K562 (cell line): ENCODE data around the gene PSMG3. TPM values are rescaled to one million over a fixed set of nuclear protein-coding genes. Genes with fewer than 3 reads are reported as not detected.

Experiments
- ATAC-seq: fragments of 200-7000 bp; cut with Tn5 transposase; 3 replicates; pipeline ENCODE4 v1.9.1; 2020; ENCODE audit warnings: moderate library complexity
- BruUV-seq: library from RNA; stranded (reverse); fragments of 400-500 nt; replicated peaks from 2 replicates; lab custom pipeline; 2021; lab: Mats Ljungman, UMichigan
- CTCF ChIA-PET: fragments of 300-600 bp; formaldehyde crosslinking; extraction: SDS; loops from one replicate; lab custom pipeline; 2021; ENCODE audit warnings: low intra/inter-chr PET ratio; lab: Yijun Ruan, JAX
- POLR2A ChIA-PET: fragments of 300-600, 350-650 bp; sonication (Branson Sonifier 250); formaldehyde crosslinking; extraction: SDS; loops from one replicate; lab custom pipeline; 2021; ENCODE audit warnings: antibody characterized with exemption, inconsistent platforms; lab: Yijun Ruan, JAX
- DNase-seq, 4 experiments: peaks; one replicate each; pipeline versions ENCODE4 v3.0.0 to v3.0.0-alpha.2; 2011 to 2018; ENCODE audit warnings: low spot score in 3 of 4, mixed read lengths in 3 of 4; ENCODE audit errors: extremely low read depth in 1 of 4
- FAIRE-seq: peaks from 2 replicates; lab custom pipeline; 2011; peaks lifted over from hg19 to GRCh38; lab: Jason Lieb, UNC
- H2AFZ ChIP-seq: 2 replicates; pipeline ENCODE4 v1.6.0; 2011; ENCODE audit warnings: low read depth, low read length, control low read depth, inconsistent platforms
- H3K27ac ChIP-seq: fragments of 200-600 bp; 3 replicates; pipeline ENCODE4 v1.8.0; 2011; ENCODE audit warnings: low read depth, mild to moderate bottlenecking, control low read depth, inconsistent platforms, low read length, moderate library complexity, mixed read lengths; ENCODE audit errors: extremely low read depth
- H3K27me3 ChIP-seq, 2 experiments: fragments of 300-600 bp in 1 of 2; 2 replicates in 1 of 2; 3 replicates in 1 of 2; pipeline versions ENCODE4 v1.6.0 to v1.8.0; 2011; ENCODE audit warnings: inconsistent platforms in 2 of 2, low read length in 2 of 2, mild to moderate bottlenecking in 1 of 2, mixed read lengths in 1 of 2, moderate library complexity in 1 of 2; ENCODE audit not compliant: control insufficient read depth in 2 of 2, insufficient read depth in 2 of 2
- H3K36me3 ChIP-seq: fragments of 300-600 bp; 3 replicates; pipeline ENCODE4 v1.8.0; 2011; ENCODE audit warnings: mild to moderate bottlenecking, low read length, inconsistent platforms; ENCODE audit not compliant: control insufficient read depth, insufficient read depth
- H3K4me1 ChIP-seq, 2 experiments: fragments of 200-600 bp in 1 of 2; replicated peaks in 1 of 2; 2 replicates in 1 of 2; 3 replicates in 1 of 2; pipeline versions ENCODE4 v1.5.1 to v1.8.0; 2011; ENCODE audit warnings: inconsistent platforms in 2 of 2, low read length in 2 of 2, mild to moderate bottlenecking in 1 of 2, mixed read lengths in 1 of 2, moderate library complexity in 1 of 2; ENCODE audit not compliant: control insufficient read depth in 2 of 2, insufficient read depth in 2 of 2
- H3K4me2 ChIP-seq: 2 replicates; pipeline ENCODE4 v1.6.1; 2011; ENCODE audit warnings: low read length, control low read depth, inconsistent platforms, mixed read lengths; ENCODE audit not compliant: insufficient read depth
- H3K4me3 ChIP-seq: fragments of 200-600 bp; sonication (generic), shearing (Covaris generic); 2 replicates; pipeline ENCODE4 v1.5.1; 2016; ENCODE audit warnings: control low read depth, inconsistent platforms
- H3K79me2 ChIP-seq: fragments of 200-600 bp; 3 replicates; pipeline ENCODE4 v1.8.0; 2011; ENCODE audit warnings: low read length, inconsistent platforms; ENCODE audit not compliant: control insufficient read depth, insufficient read depth
- H3K9ac ChIP-seq, 2 experiments: 2 replicates each; pipeline versions ENCODE4 v1.6.0 to v1.6.1; 2011; ENCODE audit warnings: low read depth in 2 of 2, low read length in 2 of 2, control low read depth in 1 of 2, inconsistent platforms in 1 of 2, mild to moderate bottlenecking in 1 of 2, mixed read lengths in 1 of 2; ENCODE audit not compliant: insufficient read depth in 1 of 2
- H3K9me1 ChIP-seq: one replicate; pipeline ENCODE4 v1.6.0; 2011; ENCODE audit warnings: inconsistent platforms, mild to moderate bottlenecking, low read length, moderate library complexity; ENCODE audit not compliant: control insufficient read depth, insufficient read depth
- H3K9me3 ChIP-seq: replicated peaks from 2 replicates; pipeline ENCODE4 v1.5.1; 2011; ENCODE audit warnings: low read depth, low read length, inconsistent platforms; ENCODE audit not compliant: control insufficient read depth, insufficient read depth
- H4K20me1 ChIP-seq: replicated peaks from 2 replicates; pipeline ENCODE4 v1.6.1; 2011; ENCODE audit warnings: low read length, inconsistent platforms, mixed read lengths; ENCODE audit not compliant: control insufficient read depth, insufficient read depth
- CBFA2T2 ChIP-seq: fragments of 450-650 bp; conservative IDR thresholded peaks from 2 replicates; pipeline ENCODE4 v1.6.1; 2017; ENCODE audit warnings: mild to moderate bottlenecking
- ILK ChIP-seq: fragments of 450-650 bp; IDR thresholded peaks from 2 replicates; pipeline ENCODE4 v1.6.1; 2016; ENCODE audit warnings: missing genetic modification characterization, low read depth, mild to moderate bottlenecking, missing compliant biosample characterization, moderate library complexity, borderline replicate concordance
- RHOXF2B ChIP-seq: fragments of 250-450 bp; sonication (Bioruptor Pico); conservative IDR thresholded peaks from 2 replicates; pipeline ENCODE4 v1.5.1; 2021
- SIRT6 ChIP-seq: IDR thresholded peaks from one replicate; pipeline ENCODE4 v1.6.1; 2012; ENCODE audit warnings: low read depth, mild to moderate bottlenecking, control low read depth, inconsistent platforms, low read length, moderate library complexity
- SP2 ChIP-seq: IDR thresholded peaks from 2 replicates; pipeline ENCODE4 v1.6.1; 2011; ENCODE audit warnings: mild to moderate bottlenecking, low read depth, low read length, moderate library complexity; ENCODE audit not compliant: poor library complexity, severe bottlenecking; ENCODE audit errors: extremely low read depth
- ZBTB40 ChIP-seq, 2 experiments: fragments of 450-650 bp in 1 of 2; sonication (generic) in 1 of 2; formaldehyde crosslinking in 1 of 2; IDR thresholded peaks; 2 replicates each; pipeline versions ENCODE4 v1.7.1 to v1.9.0; 2016 to 2022; ENCODE audit warnings: inconsistent platforms in 1 of 2, mild to moderate bottlenecking in 1 of 2, missing genetic modification reagents in 1 of 2
- ZBTB5 ChIP-seq: fragments of 450-650 bp; IDR thresholded peaks from 2 replicates; pipeline ENCODE4 v1.6.1; 2017; ENCODE audit warnings: antibody characterized with exemption
- ZNF217 ChIP-seq: sonication (generic); formaldehyde crosslinking; IDR thresholded peaks from 2 replicates; pipeline ENCODE4 v1.8.0; 2022; ENCODE audit warnings: mild to moderate bottlenecking, missing genetic modification reagents
- ZNF511 ChIP-seq: sonication (generic); formaldehyde crosslinking; IDR thresholded peaks from 2 replicates; pipeline ENCODE4 v1.8.0; 2022; ENCODE audit warnings: mild to moderate bottlenecking, missing genetic modification reagents
- WGBS: fragments of 100-300 bp; shearing (Covaris generic); methylation state at CpG from one replicate; pipeline ENCODE4 v1.1.6; 2016; ENCODE audit warnings: low coverage, mixed read lengths; ENCODE audit not compliant: insufficient coverage; ENCODE audit errors: missing lambda C conversion rate; 5-methylcytosine and 5-hydroxymethylcytosine counted together
- in situ Hi-C: fragments of 300-500 bp; cut with MboI; formaldehyde crosslinking; loops from 4 replicates; pipeline ENCODE4 v1.15.0; 2018; ENCODE audit warnings: inconsistent platforms, mixed read lengths
- intact Hi-C: fragments of 100-400 bp; cut with micrococcal nuclease; formaldehyde crosslinking; loops from 2 replicates; pipeline ENCODE4 v1.14.2; 2022
- polyA plus RNA-seq, 8 experiments: library from polyadenylated mRNA; depleted of rRNA in 4 of 8; stranded (reverse) in 5 of 8; unstranded in 3 of 8; fragments of >200 nt; fragmentation: Nextera tagmentation in 2 of 8; fragmentation: Illumina TruSeq in 1 of 8; extraction: Ambion mirVana in 2 of 8; extraction: Trizol in 1 of 8; gene quantifications; 2 replicates each; pipeline versions ENCODE4 v1.2.1 to v1.2.3, GENCODE V29; 2011 to 2014; ENCODE audit warnings: inconsistent platforms in 1 of 8, missing spikeins in 1 of 8
- total RNA-seq, 7 experiments: library from RNA; depleted of rRNA in 6 of 7; stranded (reverse); fragments of >200 nt in 6 of 7; fragmentation: Illumina TruSeq in 2 of 7; extraction: Trizol in 2 of 7; gene quantifications; 2 replicates each; pipeline versions ENCODE4 v1.2.1 to v1.2.3, GENCODE V29; 2011 to 2021; ENCODE audit warnings: low replicate concordance in 1 of 7

Gene PSMG3
- total and polyA plus RNA-seq, 9 of the 15 experiments (the other 6 are each of a cell fraction or from before 2014, with no cell fraction given): 34.8 to 122 (median 80.1) TPM

GRCh38 chr7:1590476-1590875 is 20.6 kb upstream of the PSMG3 start:
- Histone ChIP-seq H3K36me3 (no peaks in the 10 kb centered on the region), H3K4me3 (no peak overlapping the region), H3K27me3 (peaks cover 60 to 76% of the 10 kb centered on the region in 2 experiments), H3K79me2 (no peaks in the 10 kb centered on the region), H3K4me1 (peaks cover 0 to 31% of the 10 kb centered on the region in 2 experiments; a peak in 2 of 5 replicates), H2AFZ (no peak overlapping the region), H3K4me2 (no peak overlapping the region), H3K9me1 (no peaks in the 10 kb centered on the region), H3K9ac (no peak overlapping the region), H4K20me1 (peaks cover 8% of the 10 kb centered on the region; the same call in 1 of the 2 replicates), H3K9me3 (no peaks in the 10 kb centered on the region), H3K27ac (no peak overlapping the region)
- ChIA-PET POLR2A (interaction anchor here (0.6 to 1.3 kb wide), 4 partner anchors 10 to 763 kb away, joined by 3 to 6 read pairs (median 3); partner anchors contain the start of genes MRM2 and NUDT1), CTCF (no interaction called here)
- WGBS: 8% methylated on average over 6 of the region's 6 CpGs
- ATAC-seq (no peak), DNase-seq (no peak), FAIRE-seq (no peak)
- intact Hi-C loops (no loop called here), in situ Hi-C loops (no loop called here)
- BruUV-seq: no TSS peak
- TF ChIP-seq ILK (tag): no peak
- TF ChIP-seq ZBTB40 (IDR thresholded peaks at IDR 0.05): no peak
- no peak for TF ChIP-seq ZBTB40 (CRISPR knock-in tag; IDR thresholded peaks at IDR 0.05)
- no peak for TF ChIP-seq ZBTB5
- TF ChIP-seq ZNF217 (CRISPR knock-in tag): no peak
- no peak for TF ChIP-seq ZNF511 (CRISPR knock-in tag)
- no peak for TF ChIP-seq CBFA2T2
- no peak for TF ChIP-seq RHOXF2B (CRISPR knock-in tag)
- no peak for TF ChIP-seq SIRT6
- no peak for TF ChIP-seq SP2
